ES-I3 (cell line): ENCODE data around the gene DNAJB1.

Source experiments
- H3K36me3 ChIP-seq: 2 replicates; pipeline ENCODE4 v1.6.1; 2013; ENCODE audit warnings: mild to moderate bottlenecking, low read length, control low read depth, moderate library complexity; ENCODE audit not compliant: insufficient read depth
- H3K4me1 ChIP-seq: 2 replicates; pipeline ENCODE4 v1.6.1; 2013; ENCODE audit warnings: mild to moderate bottlenecking, control low read depth, low read length; ENCODE audit not compliant: insufficient read depth
- H3K9ac ChIP-seq: 2 replicates; pipeline ENCODE4 v1.6.1; 2013; ENCODE audit warnings: low read depth, mild to moderate bottlenecking, low read length, moderate library complexity
- H3K9me3 ChIP-seq: 2 replicates; pipeline ENCODE4 v1.6.1; 2013; ENCODE audit warnings: mild to moderate bottlenecking, low read length, moderate library complexity; ENCODE audit not compliant: control insufficient read depth, insufficient read depth

DNAJB1 gene

DNA sequence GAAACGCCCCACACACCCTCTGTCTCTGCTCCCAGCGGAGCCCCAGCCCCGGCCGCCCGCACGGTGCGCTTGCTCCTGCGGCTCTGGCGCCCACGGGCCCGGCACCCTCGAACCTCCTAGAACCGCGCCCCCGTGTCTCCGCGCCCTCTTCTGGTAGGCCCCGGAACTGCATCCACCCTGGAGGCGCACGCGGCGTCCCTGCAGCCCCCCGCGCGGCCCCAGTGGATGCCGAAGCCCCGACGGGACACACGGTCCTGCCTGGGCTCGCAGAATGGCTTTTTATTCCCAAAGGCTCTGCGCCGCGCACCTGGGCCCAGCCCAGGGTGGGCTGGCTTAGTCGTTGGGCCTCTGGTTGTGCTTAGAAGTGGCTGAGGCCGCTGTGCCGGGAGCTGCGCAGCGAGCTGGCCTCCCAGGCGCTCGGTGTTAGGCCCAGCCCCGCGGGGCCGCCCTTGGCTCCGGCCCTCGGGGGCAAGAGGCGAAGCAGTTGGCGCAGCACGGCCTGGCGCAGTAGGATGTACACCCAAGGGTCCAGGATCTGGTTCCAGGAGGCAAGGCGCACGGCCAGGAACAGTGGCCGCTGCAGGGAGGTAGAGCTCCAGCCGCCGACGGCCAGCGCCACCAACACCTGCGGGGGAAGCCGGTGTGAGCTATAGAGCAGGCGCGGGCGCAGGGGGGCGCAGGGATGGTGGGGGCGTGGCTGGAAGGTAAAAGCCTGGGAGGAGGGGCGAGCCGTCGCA is 45.8 kb downstream of the DNAJB1 start:
- no peaks in the 10 kb centered on the region for H3K9me3 ChIP-seq
- no peaks in the 10 kb centered on the region for H3K36me3 ChIP-seq
- H3K9ac ChIP-seq, result peak overlapping the region; percentile 71
- H3K4me1 ChIP-seq, result peaks cover 16% of the 10 kb centered on the region

DNA sequence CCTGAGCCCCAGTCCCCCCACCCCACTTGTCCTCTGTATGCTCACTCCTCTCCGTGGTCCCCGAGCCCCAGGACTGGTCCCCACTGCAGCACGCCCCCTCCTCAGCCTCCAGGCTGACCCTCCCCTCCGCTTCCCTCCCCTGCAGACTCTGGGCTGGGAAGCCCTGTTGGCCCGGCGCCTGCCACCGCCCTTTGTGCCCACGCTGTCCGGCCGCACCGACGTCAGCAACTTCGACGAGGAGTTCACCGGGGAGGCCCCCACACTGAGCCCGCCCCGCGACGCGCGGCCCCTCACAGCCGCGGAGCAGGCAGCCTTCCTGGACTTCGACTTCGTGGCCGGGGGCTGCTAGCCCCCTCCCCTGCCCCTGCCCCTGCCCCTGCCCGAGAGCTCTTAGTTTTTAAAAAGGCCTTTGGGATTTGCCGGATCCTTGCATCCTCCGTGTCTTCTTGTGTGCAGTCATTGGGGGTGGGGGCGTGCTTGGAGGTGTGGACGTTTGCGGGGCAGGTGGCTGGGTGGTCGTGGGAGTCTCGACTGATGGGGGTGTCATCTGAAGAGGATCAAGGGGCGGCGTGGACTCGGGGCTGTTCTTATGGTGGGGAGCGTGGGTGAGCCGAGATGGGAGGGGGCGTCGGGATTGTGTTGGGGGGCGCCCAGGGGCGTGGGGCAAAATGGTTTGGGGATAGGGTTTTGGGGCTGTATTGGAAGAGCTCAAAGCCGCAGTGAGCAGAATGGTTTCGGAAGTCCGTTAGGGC is 46.6 kb downstream of the DNAJB1 start:
- no peaks in the 10 kb centered on the region for H3K36me3 ChIP-seq
- peaks cover 16% of the 10 kb centered on the region for H3K4me1 ChIP-seq
- H3K9me3 ChIP-seq, result no peaks in the 10 kb centered on the region
- H3K9ac ChIP-seq, result no peak overlapping the region; the same call in 1 of the 2 replicates

DNA sequence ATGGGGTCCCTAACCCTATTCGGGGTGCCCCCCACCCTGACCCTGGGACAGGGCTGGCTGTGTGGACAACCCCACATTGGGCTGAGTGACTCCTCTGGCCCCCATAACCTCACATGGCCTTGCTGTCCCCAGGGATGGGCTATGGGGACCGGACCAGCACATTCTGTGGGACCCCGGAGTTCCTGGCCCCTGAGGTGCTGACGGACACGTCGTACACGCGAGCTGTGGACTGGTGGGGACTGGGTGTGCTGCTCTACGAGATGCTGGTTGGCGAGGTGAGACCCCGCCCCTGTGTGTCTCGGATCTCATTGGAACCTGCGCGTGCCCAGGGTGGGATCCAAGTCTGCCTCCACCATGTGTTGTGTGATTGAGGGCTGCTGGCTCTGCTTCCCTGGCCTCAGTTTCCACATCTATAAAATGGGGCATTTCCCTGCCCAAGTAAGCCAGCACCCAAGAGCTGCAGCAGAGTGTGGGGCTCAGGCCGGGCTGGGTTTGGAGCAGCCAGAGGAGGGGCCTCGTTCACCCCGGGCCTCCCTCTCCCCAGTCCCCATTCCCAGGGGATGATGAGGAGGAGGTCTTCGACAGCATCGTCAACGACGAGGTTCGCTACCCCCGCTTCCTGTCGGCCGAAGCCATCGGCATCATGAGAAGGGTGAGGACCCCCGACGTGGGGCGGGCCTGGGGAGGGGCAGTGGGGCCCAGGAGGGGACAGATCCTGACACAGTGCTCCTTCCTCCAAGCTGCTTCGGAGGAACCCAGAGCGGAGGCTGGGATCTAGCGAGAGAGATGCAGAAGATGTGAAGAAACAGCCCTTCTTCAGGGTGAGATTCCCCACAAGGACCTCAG is 47.9 kb downstream of the DNAJB1 start:
- peaks cover 5% of the 10 kb centered on the region; the same call in 1 of the 2 replicates for H3K4me1 ChIP-seq
- H3K9ac ChIP-seq, result no peak overlapping the region
- H3K36me3 ChIP-seq, result no peaks in the 10 kb centered on the region
- no peaks in the 10 kb centered on the region for H3K9me3 ChIP-seq

DNA sequence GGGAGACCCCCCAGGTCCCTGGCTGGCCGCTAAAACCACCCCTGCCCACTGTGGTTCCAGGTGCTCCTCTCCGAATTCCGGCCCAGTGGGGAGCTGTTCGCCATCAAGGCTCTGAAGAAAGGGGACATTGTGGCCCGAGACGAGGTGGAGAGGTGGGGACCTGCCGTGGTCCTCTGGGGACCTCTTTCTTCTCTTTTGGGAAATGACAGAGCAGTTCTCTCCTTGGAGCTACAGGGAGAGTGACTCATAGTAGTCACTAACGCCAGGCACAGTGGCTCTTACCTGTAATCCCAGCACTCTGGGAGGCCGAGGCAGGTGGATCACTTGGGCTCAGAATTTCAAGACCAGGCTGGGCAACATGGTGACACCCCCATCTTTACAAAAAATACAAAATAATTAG is 50.4 kb downstream of the DNAJB1 start:
- H3K9ac ChIP-seq, result no peak overlapping the region
- no peaks in the 10 kb centered on the region for H3K36me3 ChIP-seq
- H3K9me3 ChIP-seq, result no peaks in the 10 kb centered on the region
- H3K4me1 ChIP-seq, result no peaks in the 10 kb centered on the region; the same call in 1 of the 2 replicates

DNA sequence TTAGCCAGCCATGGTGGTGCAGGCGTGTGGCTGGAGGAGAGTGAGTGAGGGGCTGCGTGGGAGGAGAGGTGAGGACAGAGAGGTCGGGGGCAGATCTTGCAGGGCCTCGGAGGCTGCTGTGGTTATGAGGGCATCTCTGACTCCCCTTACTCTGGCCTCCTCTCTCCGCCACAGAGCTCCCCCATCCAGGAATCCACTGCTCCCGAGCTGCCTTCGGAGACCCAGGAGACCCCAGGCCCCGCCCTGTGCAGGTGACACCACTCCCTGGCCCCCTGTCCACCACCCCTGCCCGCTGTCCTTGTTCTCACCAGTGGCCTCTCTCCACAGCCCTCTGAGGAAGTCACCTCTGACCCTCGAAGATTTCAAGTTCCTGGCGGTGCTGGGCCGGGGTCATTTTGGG is 50.8 kb downstream of the DNAJB1 start:
- Histone ChIP-seq H3K9ac (no peak overlapping the region), H3K9me3 (no peaks in the 10 kb centered on the region), H3K36me3 (no peaks in the 10 kb centered on the region), H3K4me1 (no peaks in the 10 kb centered on the region)
